Cardiac atrium fibroblast (primary cell): ENCODE measurements around the gene ANKRD33. TPM values are rescaled to one million over a fixed set of nuclear protein-coding genes. Genes with fewer than 3 reads are reported as not detected.

ENCODE experiments used
- total RNA-seq: library from RNA; depleted of rRNA; stranded (reverse); fragments of >200 nt; gene quantifications from 2 replicates; pipeline ENCODE4 v1.2.3, GENCODE V29; 2015

Gene ANKRD33, protein sequence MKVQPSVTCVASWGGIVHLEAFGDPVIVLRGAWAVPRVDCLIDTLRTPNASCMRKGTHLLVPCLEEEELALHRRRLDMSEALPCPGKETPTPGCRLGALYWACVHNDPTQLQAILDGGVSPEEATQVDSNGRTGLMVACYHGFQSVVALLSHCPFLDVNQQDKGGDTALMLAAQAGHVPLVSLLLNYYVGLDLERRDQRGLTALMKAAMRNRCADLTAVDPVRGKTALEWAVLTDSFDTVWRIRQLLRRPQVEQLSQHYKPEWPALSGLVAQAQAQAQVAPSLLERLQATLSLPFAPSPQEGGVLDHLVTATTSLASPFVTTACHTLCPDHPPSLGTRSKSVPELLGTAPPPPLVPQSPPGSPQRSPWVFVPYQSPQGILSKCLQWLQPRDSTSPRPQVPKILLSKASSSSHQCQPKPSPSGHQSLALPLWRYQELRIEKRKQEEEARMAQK
- total RNA-seq, result not detected in 2 replicates

DNA sequence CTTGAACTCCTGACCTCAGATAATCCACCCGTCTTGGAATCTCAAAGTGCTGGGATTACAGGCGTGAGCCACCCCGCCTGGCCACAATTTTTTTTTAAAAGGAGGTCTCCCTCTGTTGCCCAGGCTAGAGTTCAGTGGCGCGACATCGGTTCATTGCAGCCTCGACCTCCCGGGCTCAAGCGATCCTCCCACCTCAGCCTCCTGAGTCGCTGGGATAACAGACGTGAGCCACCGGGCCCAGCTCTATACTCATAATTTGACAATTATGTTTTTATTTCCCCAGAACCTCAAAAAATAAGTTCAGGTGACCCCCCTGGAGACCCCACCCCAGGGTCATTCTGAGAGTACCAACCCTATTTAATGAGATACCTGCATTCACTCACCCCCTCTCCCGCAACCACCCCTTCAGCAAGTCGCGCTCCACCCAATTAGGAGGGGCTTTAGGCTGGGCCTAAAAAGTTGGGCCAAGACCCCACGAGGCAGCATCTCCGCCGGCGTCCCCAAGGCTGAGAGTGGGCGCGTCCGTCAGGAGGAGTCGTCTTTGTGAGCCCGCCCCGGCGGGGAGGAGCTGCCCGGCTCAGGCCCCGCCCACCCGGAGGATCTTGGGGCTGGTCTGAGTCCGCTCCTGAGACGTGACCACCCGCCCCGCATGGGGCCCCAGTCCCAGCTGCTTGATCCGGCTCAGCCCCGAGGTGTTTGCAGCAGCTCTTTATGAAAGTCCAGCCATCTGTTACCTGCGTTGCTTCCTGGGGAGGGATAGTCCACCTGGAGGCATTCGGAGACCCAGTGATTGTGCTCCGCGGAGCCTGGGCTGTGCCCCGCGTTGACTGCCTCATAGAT, at the start of gene ANKRD33:
TSS of gene ANKRD33 (plus strand) at position 628 of the 840 bp plus-strand sequence. CDS start at position 712, 84 bp downstream.

DNA sequence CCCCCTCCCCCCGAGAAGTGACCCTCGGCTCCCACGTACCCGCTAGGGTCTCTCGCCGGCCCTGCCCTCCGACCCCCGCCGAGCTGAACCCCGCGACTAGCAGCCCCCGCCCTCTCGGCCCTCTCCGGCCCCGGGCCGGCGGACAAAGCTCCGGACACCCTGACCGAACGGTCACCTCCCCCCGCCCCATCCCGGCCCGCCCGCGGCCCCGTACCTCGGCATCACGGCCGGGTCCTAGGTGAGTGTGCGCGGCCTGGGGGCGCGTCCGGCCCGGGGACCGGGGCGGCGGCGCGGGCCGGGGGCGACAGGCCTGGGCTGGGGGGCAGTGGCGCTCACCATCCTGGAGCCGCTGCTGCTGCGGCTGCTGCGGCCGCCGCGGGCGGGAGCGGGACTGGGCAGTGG, 39.6 kb upstream of the ANKRD33 start, which contains the start of gene FIGNL2:
TSS of gene FIGNL2 (minus strand) at position 393 of the 402 bp plus-strand sequence. CDS start 26,305 bp downstream, outside the sequence.

DNA sequence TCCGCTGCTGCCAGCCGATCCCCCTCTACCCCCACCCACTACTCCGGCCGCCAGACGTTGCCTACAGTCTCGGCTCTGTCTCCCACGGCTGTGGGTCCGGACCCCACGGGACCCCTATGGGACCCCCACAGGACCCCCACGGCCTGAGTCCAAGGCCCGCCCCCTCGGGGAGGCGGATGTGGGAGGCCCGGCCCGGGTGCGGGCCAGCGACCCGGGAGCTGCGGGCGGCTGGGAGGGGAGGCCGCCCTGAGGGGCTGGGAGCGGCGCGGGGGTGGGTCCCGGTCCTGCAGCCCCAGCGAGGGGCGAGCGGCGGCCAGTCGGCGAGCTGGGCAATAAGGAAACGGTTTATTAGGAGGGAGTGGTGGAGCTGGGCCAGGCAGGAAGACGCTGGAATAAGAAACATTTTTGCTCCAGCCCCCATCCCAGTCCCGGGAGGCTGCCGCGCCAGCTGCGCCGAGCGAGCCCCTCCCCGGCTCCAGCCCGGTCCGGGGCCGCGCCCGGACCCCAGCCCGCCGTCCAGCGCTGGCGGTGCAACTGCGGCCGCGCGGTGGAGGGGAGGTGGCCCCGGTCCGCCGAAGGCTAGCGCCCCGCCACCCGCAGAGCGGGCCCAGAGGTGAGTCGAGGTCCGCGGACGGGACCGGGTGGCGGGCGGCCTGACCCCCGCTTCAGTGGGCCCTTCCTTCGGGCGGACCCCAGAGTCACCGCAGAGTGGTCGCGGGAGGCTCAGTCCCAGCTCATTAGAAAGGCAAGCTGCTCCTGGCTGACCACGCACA, 19.4 kb downstream of the ANKRD33 start, which contains the start of gene ACVRL1:
TSS of gene ACVRL1 (plus strand) at position 422 of the 773 bp plus-strand sequence. CDS start 4,971 bp downstream, outside the sequence.

Other genes starting within 250 kb of the ANKRD33 start
- gene FIGNL2, start 39.4 kb upstream of the ANKRD33 start, total RNA-seq, result not detected in 2 replicates
- gene ACVRL1, start 19.4 kb downstream of the ANKRD33 start, total RNA-seq, result 107 and 184 TPM in 2 replicates
- 18.2 and 20.7 TPM in 2 replicates for gene ACVR1B, start 63.6 kb downstream of the ANKRD33 start, total RNA-seq
- gene TAMALIN, start 118.8 kb downstream of the ANKRD33 start, total RNA-seq, result 6.8 and 20.4 TPM in 2 replicates
- 22.0 and 122 TPM in 2 replicates for gene NR4A1, start 163.3 kb downstream of the ANKRD33 start, total RNA-seq
- gene ATG101, start 181.9 kb downstream of the ANKRD33 start, total RNA-seq, result 85.6 and 98.5 TPM in 2 replicates
- not detected in 2 replicates for gene SMIM41, start 191.6 kb downstream of the ANKRD33 start, total RNA-seq